HEK293T (cell line): Measurements from ENCODE around the gene RBM42.

Source experiments
- CTCF ChIA-PET: fragments of 350-600 bp; formaldehyde crosslinking; extraction: SDS; loops from one replicate; lab custom pipeline; 2021; ENCODE audit warnings: antibody characterized with exemption, inconsistent platforms; lab: Yijun Ruan, JAX
- POLR2A ChIA-PET: fragments of 350-600 bp; formaldehyde crosslinking; extraction: SDS; loops from one replicate; lab custom pipeline; 2020; ENCODE audit warnings: antibody characterized with exemption, inconsistent platforms; lab: Yijun Ruan, JAX
- DNase-seq: peaks from one replicate; pipeline ENCODE4 v3.0.0; 2012; ENCODE audit warnings: mixed read lengths; ENCODE audit errors: extremely low spot score
- ARNT ChIP-seq: fragments of 450-650 bp; IDR thresholded peaks from 2 replicates; pipeline ENCODE4 v1.6.1; 2017; ENCODE audit warnings: mild to moderate bottlenecking
- BHLHE40 ChIP-seq: fragments of 450-650 bp; IDR thresholded peaks from 2 replicates; pipeline ENCODE4 v1.6.1; 2016; ENCODE audit warnings: mild to moderate bottlenecking, moderate library complexity, borderline replicate concordance
- CTBP1 ChIP-seq: fragments of 450-650 bp; IDR thresholded peaks from 2 replicates; pipeline ENCODE4 v1.6.1; 2016; ENCODE audit warnings: borderline replicate concordance
- ELF4 ChIP-seq: fragments of 450-650 bp; IDR thresholded peaks from 2 replicates; pipeline ENCODE4 v1.6.1; 2017; ENCODE audit warnings: antibody characterized with exemption
- FOXA1 ChIP-seq: fragments of 450-650 bp; IDR thresholded peaks from 2 replicates; pipeline ENCODE4 v1.6.1; 2016; ENCODE audit warnings: mild to moderate bottlenecking
- FOXK2 ChIP-seq: fragments of 450-650 bp; IDR thresholded peaks from 2 replicates; pipeline ENCODE4 v1.6.1; 2016; ENCODE audit warnings: mild to moderate bottlenecking
- FOXM1 ChIP-seq: fragments of 450-650 bp; IDR thresholded peaks from 2 replicates; pipeline ENCODE4 v1.6.1; 2017; ENCODE audit warnings: mild to moderate bottlenecking, borderline replicate concordance
- HDGF ChIP-seq: fragments of 450-650 bp; IDR thresholded peaks from 2 replicates; pipeline ENCODE4 v1.6.1; 2017; ENCODE audit warnings: antibody characterized with exemption, borderline replicate concordance
- L3MBTL2 ChIP-seq: fragments of 450-650 bp; conservative IDR thresholded peaks from 2 replicates; pipeline ENCODE4 v1.6.1; 2016; ENCODE audit warnings: mild to moderate bottlenecking
- LEF1 ChIP-seq: fragments of 450-650 bp; IDR thresholded peaks from 2 replicates; pipeline ENCODE4 v1.6.1; 2017; ENCODE audit warnings: mild to moderate bottlenecking, borderline replicate concordance
- NFRKB ChIP-seq: fragments of 450-650 bp; IDR thresholded peaks from 2 replicates; pipeline ENCODE4 v1.6.1; 2016; ENCODE audit warnings: mild to moderate bottlenecking, moderate library complexity
- SP1 ChIP-seq: fragments of 450-650 bp; IDR thresholded peaks from 2 replicates; pipeline ENCODE4 v1.6.1; 2017
- SUZ12 ChIP-seq: fragments of 450-650 bp; IDR thresholded peaks from 2 replicates; pipeline ENCODE4 v1.6.1; 2016; ENCODE audit warnings: mild to moderate bottlenecking
- TARDBP ChIP-seq: fragments of 450-650 bp; IDR thresholded peaks from 2 replicates; pipeline ENCODE4 v1.6.1; 2016
- ZNF384 ChIP-seq: fragments of 450-650 bp; IDR thresholded peaks from 2 replicates; pipeline ENCODE4 v1.6.1; 2016
- TF ChIP-seq, protein P1 (sequence below): fragments of 450-650 bp; IDR thresholded peaks from 2 replicates; pipeline ENCODE4 v1.6.1; 2016

The RBM42 gene

GRCh38 chr19:35623327-35624010, 5.4 kb upstream of the RBM42 start:
- DNase-seq, result no peak
- TF ChIP-seq FOXA1 (no peak), SP1 (no peak), NFRKB (no peak), SUZ12 (no peak), L3MBTL2 (no peak), ARNT (no peak), LEF1 (no peak), FOXM1 (no peak), ELF4 (no peak), FOXK2 (no peak), ZNF384 (no peak), HDGF (no peak), TARDBP (no peak), CTBP1 (no peak), BHLHE40 (no peak)
- TF ChIP-seq, protein P1, sequence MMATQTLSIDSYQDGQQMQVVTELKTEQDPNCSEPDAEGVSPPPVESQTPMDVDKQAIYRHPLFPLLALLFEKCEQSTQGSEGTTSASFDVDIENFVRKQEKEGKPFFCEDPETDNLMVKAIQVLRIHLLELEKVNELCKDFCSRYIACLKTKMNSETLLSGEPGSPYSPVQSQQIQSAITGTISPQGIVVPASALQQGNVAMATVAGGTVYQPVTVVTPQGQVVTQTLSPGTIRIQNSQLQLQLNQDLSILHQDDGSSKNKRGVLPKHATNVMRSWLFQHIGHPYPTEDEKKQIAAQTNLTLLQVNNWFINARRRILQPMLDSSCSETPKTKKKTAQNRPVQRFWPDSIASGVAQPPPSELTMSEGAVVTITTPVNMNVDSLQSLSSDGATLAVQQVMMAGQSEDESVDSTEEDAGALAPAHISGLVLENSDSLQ, result no peak
- ChIA-PET POLR2A (interaction anchor here (1.0 to 2.1 kb wide), 4 partner anchors 11 to 75 kb away, joined by 3 to 8 read pairs (median 5); partner anchors contain the start of genes COX6B1 and HAUS5), CTCF (no interaction called here)

DNA sequence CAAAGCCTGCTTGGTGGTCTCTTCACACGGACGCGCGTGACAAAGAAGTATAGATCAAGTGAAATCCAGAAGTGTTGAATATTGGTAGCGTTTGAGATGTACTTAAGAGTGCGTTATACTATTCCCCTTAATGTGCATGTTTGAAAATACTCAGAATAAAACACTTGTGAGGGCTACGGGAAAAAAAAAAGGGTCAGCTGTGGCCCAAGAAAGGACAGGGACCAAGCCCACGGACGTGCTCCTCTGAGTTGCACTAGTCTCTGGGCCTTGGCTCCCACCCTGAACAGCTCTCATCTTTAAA, 622 bp upstream of the RBM42 start:
- TF ChIP-seq ARNT (no peak), FOXA1 (no peak), LEF1 (no peak), BHLHE40 (no peak), CTBP1 (no peak), FOXM1 (no peak), HDGF (no peak), TARDBP (no peak), L3MBTL2 (no peak), SP1 (no peak), ELF4 (no peak), NFRKB (no peak), FOXK2 (no peak), SUZ12 (no peak), ZNF384 (no peak)
- TF ChIP-seq, protein P1, result no peak
- ChIA-PET CTCF (interaction anchor here (0.7 kb wide), 1 partner anchor 64 kb away, joined by 9 read pairs; no protein-coding TSS in a partner anchor), POLR2A (interaction anchor here (0.6 to 1.0 kb wide), 4 partner anchors 10 to 118 kb away, joined by 3 to 5 read pairs (median 3); partner anchors contain the start of gene COX6B1)
- no peak for DNase-seq

DNA sequence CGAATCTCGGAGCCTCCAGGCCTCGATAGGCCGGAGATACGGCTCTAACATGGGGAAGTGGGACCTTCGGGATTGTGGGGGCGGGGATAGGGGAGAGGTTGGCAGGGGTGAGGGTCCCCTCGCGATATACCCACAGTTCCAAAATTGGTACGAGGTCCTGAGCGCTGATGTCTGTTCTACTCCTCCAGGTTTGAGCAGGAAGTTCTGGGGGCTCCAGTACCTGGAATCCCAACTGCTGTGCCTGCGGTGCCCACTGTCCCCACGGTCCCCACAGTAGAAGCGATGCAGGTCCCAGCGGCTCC, 447 bp downstream of the RBM42 start:
- no peak for TF ChIP-seq TARDBP
- TF ChIP-seq, protein P1, result no peak
- no peak for DNase-seq
- CTCF ChIA-PET, result no interaction called here
- POLR2A ChIA-PET, result interaction anchor here (1.0 kb wide), 1 partner anchor 19 kb away, joined by 4 read pairs; the partner anchor contains the start of gene COX6B1

- no peak for DNase-seq
- TF ChIP-seq SUZ12 (no peak), ZNF384 (no peak), FOXA1 (no peak), ELF4 (no peak), TARDBP (no peak), L3MBTL2 (no peak), CTBP1 (no peak), BHLHE40 (no peak), FOXK2 (no peak), HDGF (no peak), ARNT (no peak), NFRKB (no peak), SP1 (no peak), LEF1 (no peak), FOXM1 (no peak)
- TF ChIP-seq, protein P1, result no peak
- ChIA-PET CTCF (no interaction called here), POLR2A (no interaction called here)
Observed at GRCh38 chr19:35633727-35634440, 5.0 kb downstream of the RBM42 start.

- TF ChIP-seq HDGF, result no peak
- TF ChIP-seq BHLHE40, result no peak
- no peak for TF ChIP-seq NFRKB
- TF ChIP-seq LEF1, result no peak
- TF ChIP-seq FOXA1, result no peak
- TF ChIP-seq TARDBP, result no peak
- TF ChIP-seq ARNT, result no peak
- TF ChIP-seq SUZ12, result no peak
- no peak for TF ChIP-seq ELF4
- TF ChIP-seq, protein P1, result no peak
- no peak for TF ChIP-seq ZNF384
- no peak for TF ChIP-seq SP1
- no peak for TF ChIP-seq FOXM1
- TF ChIP-seq CTBP1, result no peak
- TF ChIP-seq L3MBTL2, result no peak
- no peak for TF ChIP-seq FOXK2
Observed at GRCh38 chr19:35636651-35637050, 7.8 kb downstream of the RBM42 start.

More at GRCh38 chr19:35636651-35637050, 7.8 kb downstream of the RBM42 start:
- ChIA-PET CTCF (no interaction called here), POLR2A (no interaction called here)
- no peak for DNase-seq
